ENCODE measurements around the gene RASA3.
"Not testable (repeated sequence)": the region's sequence is repeated elsewhere in the genome, so short reads cannot be mapped to it uniquely, and the experiment has no call there.

The RASA3 gene

DNA sequence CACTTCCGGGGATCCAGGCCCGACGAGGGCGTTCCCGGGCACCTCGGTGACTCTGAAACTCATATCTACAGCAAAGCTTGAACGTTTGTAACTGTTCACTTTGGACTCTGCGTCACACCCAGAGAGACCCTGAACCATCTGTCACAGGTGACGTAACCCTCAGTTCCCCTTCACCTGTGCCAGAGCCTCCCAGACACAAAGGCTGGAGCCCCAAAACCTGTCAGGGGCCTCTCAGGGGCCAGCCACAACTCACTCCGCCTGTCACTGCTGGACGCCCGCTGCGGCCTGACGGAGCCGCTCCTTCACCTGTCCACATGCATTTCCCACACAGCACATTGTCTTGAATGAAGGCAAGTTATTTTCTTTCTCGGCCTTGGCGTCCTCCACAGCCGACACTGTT, 8.0 kb downstream of the RASA3 start:
- DNase-seq, result no peak

- no peak for DNase-seq
Measured at GRCh38 chr13:114123876-114124275, 8.5 kb downstream of the RASA3 start.

DNA sequence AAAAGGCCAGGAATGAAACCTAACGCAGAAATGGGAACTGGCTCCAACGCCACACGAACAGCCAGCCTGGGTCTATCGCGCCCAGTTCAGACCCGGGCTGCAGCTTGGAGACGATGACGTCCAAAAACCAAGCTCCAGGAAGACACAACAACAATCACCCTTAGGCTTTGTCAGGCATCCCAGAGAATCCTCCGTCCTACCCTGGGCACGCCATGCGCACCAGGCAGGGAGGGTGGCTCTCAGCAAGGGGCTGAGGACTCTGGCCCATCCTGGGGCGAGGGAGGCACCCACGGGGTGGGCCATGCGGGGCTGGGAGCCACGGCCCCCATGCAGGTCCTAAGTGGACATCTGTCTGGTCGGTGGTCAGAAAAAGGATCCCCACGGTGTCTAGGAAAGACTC, 9.0 kb downstream of the RASA3 start:
- no peak for DNase-seq

GRCh38 chr13:114122591-114123211, 9.7 kb downstream of the RASA3 start:
- DNase-seq, result no peak

DNA sequence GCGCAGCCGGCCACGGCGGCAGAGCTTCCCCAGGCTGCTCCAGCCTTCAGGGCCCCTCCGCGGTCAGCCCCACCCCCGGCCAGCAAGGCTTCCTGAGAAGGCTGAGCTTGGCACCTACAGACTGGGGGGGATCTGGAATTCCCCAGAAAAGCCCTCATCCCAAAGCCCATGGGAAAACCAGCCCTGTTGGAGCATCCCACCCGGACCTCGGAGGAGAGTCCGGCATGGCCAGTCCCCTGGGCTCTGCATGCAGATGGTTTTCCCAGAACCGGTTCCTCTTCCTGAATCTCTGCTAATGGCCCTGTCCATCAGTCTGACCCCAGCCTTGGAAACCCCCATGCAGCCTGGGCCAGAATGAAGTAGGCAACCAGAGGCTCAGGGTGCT, 10.3 kb downstream of the RASA3 start:
- DNase-seq, result no peak

GRCh38 chr13:114121496-114122126, 10.8 kb downstream of the RASA3 start:
- no peak for DNase-seq

DNA sequence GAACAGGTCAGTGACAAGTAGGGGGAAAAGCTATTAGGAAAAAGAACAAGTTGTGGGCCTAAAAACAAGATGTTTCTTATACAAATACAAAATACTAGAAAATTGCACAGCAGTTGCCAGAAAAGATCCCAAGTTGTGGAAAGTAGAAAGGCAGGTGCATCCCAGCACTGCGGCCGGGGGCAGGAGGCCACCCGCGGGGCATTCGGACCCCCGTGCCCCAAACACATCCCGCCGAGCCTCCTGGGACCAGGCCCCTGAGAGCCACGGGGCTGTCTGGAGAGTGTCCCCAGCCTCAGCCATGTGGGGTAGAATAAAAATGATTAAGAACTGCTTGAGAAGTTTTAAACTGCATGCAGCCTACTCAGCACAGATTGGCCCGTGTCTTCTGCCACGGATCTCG, 11.4 kb downstream of the RASA3 start:
- DNase-seq, result no peak

DNA sequence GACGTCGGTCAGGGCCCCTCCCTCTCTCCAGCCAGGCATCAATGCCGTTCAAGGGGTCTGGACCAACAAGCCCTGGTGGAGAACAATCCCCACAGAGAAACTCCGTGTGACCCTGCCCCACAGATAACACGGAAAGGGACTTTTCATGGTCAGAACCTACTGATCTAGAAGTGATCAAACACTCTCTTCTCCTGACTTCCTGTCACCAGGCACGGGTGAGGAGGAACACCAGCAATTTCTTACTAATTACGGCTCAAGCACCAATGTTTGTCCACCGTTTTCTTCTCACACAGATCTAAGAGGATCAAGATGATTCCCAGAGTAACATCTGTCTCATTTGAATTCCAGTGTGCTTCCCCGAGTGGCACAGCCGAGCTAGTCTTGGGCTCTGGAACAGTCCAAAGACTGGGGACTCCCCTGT, 11.8 kb downstream of the RASA3 start:
- DNase-seq, result no peak

GRCh38 chr13:114119196-114119595, 13.2 kb downstream of the RASA3 start:
- DNase-seq, result no peak

GRCh38 chr13:114118511-114119123, 13.8 kb downstream of the RASA3 start:
- DNase-seq, result no peak

DNA sequence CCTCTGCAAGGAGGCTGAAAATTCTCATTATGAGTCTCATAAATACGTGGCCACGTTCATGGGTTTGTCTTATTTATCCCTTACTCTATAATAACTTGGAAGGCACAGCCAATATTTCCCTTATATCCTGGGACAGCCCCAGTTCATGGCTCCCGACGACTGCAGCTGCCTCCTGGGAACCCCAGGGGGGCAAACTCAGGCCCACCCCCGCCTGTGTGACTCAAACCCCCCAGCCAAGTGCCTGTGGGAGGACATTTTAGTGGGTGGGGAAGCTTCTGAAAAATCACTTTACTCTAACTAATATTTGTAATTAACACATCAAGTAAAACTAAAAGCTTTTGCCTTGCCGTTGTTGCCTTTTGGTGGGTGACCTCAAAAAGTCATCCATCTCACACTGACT, 14.3 kb downstream of the RASA3 start:
- no peak for DNase-seq

DNA sequence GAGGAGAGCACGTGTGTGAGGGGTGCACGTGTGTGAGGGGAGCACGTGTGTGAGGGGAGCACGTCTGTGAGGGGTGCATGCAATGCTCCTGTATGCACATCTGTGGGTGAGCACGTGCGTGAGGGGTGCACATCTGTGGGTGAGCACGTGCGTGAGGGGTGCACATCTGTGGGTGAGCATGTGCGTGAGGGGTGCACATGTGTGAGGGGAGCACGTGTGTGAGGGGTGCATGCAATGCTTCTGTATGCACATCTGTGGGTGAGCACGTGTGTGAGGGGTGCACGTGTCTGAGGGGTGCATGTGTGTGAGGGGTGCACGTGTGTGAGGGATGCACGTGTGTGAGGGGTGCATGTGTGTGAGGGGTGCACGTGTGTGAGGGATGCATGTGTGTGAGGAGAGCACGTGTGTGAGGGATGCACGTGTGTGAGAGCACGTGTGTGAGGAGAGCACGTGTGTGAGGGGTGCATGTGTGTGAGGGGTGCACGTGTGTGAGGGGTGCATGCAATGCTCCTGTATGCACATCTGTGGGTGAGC, 15.0 kb downstream of the RASA3 start:
- not testable (repeated sequence) for DNase-seq

GRCh38 chr13:114116734-114117133, 15.7 kb downstream of the RASA3 start:
- DNase-seq, result peak; percentile 7

- DNase-seq, result peak; percentile 20
Measured at GRCh38 chr13:114115796-114116195, 16.6 kb downstream of the RASA3 start.

GRCh38 chr13:114115191-114115671, 17.2 kb downstream of the RASA3 start:
- DNase-seq, result peak; percentile 59

- DNase-seq, result peak; percentile 27
Measured at GRCh38 chr13:114114666-114115065, 17.8 kb downstream of the RASA3 start.

GRCh38 chr13:114114006-114114640, 18.3 kb downstream of the RASA3 start:
- DNase-seq, result peak; percentile 24

- peak; percentile 17 for DNase-seq
Measured at GRCh38 chr13:114113395-114113794, 19.0 kb downstream of the RASA3 start.

GRCh38 chr13:114112826-114113322, 19.5 kb downstream of the RASA3 start:
- DNase-seq, result peak; percentile 28

GRCh38 chr13:114112231-114112825, 20.1 kb downstream of the RASA3 start:
- DNase-seq, result no peak

GRCh38 chr13:114111577-114111976, 20.8 kb downstream of the RASA3 start:
- no peak for DNase-seq

DNA sequence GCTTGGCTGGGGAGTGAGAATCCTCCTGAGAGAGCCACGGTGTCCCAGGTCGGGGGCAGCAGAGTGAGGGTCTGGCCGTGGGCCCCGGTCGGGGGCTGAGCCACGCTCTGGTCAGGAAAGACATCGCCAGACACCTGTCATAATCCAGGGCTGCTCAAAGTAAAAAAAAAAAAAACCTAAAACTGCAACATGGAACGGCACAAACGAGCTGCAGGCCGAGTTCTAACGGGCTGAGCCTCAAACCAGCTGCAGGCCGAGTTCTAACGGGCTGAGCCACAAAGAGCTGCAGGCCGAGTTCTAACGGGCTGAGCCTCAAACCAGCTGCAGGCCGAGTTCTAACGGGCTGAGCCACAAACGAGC, 21.6 kb downstream of the RASA3 start:
- not testable (repeated sequence) for DNase-seq

Measured in stimulated activated CD8-positive, alpha-beta memory T cell treated with anti-CD3 and anti-CD28 coated beads, Interleukin-4, amount 100 ng/mL, for 48 hours (primary cell).